ENCODE results near the gene CRY2. TPM values are rescaled to one million over a fixed set of nuclear protein-coding genes. Genes with fewer than 3 reads are reported as not detected.

The CRY2 gene
- total RNA-seq, 2 experiments from 2014 or later = 12.3 to 15.7 TPM

DNA sequence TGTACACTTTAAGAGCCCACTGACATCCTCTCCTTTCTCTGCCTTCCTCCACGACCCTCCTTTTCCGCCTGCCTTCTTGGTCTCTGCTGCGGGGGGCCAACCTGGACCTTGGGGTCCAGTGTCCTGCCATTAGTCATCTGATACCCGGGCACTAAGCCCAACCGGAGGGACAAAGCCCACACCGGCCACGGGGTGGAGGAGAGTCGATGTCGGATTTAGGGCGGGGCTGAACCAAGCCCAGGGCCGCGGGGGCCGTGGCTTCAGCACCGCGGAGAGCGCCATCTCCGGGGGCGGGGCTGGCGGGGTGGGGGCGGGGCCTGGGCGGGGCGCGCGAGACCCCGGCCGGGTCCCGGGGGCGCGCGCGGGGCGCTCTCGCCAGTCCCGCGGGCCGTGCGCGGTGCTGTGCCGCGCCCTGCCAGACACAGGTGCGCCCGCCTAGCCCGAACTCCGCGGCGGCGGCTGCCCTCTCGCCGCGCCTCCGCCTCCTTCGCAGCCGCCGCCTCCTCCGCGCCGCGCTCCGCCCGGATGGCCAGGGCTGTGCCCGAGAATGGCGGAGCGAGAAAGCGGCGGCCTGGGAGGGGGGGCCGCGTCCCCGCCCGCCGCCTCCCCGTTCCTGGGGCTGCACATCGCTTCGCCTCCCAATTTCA is 38.1 kb downstream of the CRY2 start, which contains the start of gene MAPK8IP1:
Gene MAPK8IP1, plus strand, starts transcription at position 378 of the 647 bp plus-strand sequence. Its CDS starts 170 bp downstream, at position 548.
- ChIA-PET CTCF (no interaction called here), POLR2A (no interaction called here)
- intact Hi-C loops (cut with micrococcal nuclease) = no loop called here
- H3K27ac Mint-ChIP-seq = no peak within 1 kb of the TSS
- peak; percentile 92 for ATAC-seq
- H3K4me3 Mint-ChIP-seq = peak within 1 kb of the TSS; percentile 71
- H3K4me1 Mint-ChIP-seq (ENCODE audit: low read depth) = peaks cover 9% of the 10 kb centered on the region
- DNase-seq = peak; percentile 47
- TF ChIP-seq CTCF (IDR thresholded peaks at IDR 0.05) = no peak
- peaks cover 8% of the 10 kb centered on the region for H3K27me3 Mint-ChIP-seq
- peaks cover under 1% of the 10 kb centered on the region for H3K36me3 Mint-ChIP-seq (ENCODE audit: low read depth)
- no peaks in the 10 kb centered on the region for H3K9me3 Mint-ChIP-seq

GRCh38 chr11:45885921-45886721 is 38.8 kb downstream of the CRY2 start:
- intact Hi-C loops (cut with micrococcal nuclease) = no loop called here
- Mint-ChIP-seq H3K4me1 (ENCODE audit: low read depth) (peaks cover 9% of the 10 kb centered on the region), H3K27ac (no peak overlapping the region), H3K27me3 (peaks cover 8% of the 10 kb centered on the region), H3K4me3 (no peak overlapping the region), H3K36me3 (ENCODE audit: low read depth) (no peaks in the 10 kb centered on the region), H3K9me3 (no peaks in the 10 kb centered on the region)
- ChIA-PET POLR2A (interaction anchor here (1.1 kb wide), 1 partner anchor 11 kb away, joined by 3 read pairs; no protein-coding TSS in a partner anchor), CTCF (no interaction called here)
- ATAC-seq (no peak), DNase-seq (no peak)
- TF ChIP-seq CTCF (IDR thresholded peaks at IDR 0.05) = no peak

GRCh38 chr11:45886816-45887520 is 39.7 kb downstream of the CRY2 start:
- TF ChIP-seq CTCF (IDR thresholded peaks at IDR 0.05) = no peak
- CTCF ChIA-PET = no interaction called here
- Mint-ChIP-seq H3K4me1 (ENCODE audit: low read depth) (peaks cover 9% of the 10 kb centered on the region), H3K4me3 (no peak overlapping the region), H3K27me3 (peaks cover 8% of the 10 kb centered on the region), H3K9me3 (no peaks in the 10 kb centered on the region), H3K36me3 (ENCODE audit: low read depth) (no peaks in the 10 kb centered on the region), H3K27ac (no peak overlapping the region)
- POLR2A ChIA-PET = interaction anchor here (1.1 kb wide), 1 partner anchor 10 kb away, joined by 3 read pairs; no protein-coding TSS in a partner anchor
- DNase-seq (no peak), ATAC-seq (no peak)
- intact Hi-C loops (cut with micrococcal nuclease) = no loop called here

GRCh38 chr11:45887587-45887986 is 40.3 kb downstream of the CRY2 start:
- CTCF ChIA-PET = no interaction called here
- Mint-ChIP-seq H3K4me3 (no peak overlapping the region), H3K27ac (no peak overlapping the region), H3K27me3 (peaks cover 8% of the 10 kb centered on the region), H3K36me3 (ENCODE audit: low read depth) (no peaks in the 10 kb centered on the region), H3K9me3 (no peaks in the 10 kb centered on the region), H3K4me1 (ENCODE audit: low read depth) (peaks cover 9% of the 10 kb centered on the region)
- DNase-seq (no peak), ATAC-seq (no peak)
- intact Hi-C loops (cut with micrococcal nuclease) = no loop called here
- no peak for TF ChIP-seq CTCF (IDR thresholded peaks at IDR 0.05)
- POLR2A ChIA-PET = no interaction called here

Data from activated CD8-positive, alpha-beta T cell treated with anti-CD3 and anti-CD28 coated beads for 36 hours (primary cell).